HepG2 (cell line): ENCODE data around the gene PPP1R12C. TPM values are rescaled to one million over a fixed set of nuclear protein-coding genes. Genes with fewer than 3 reads are reported as not detected.

Experiments
- E2F2 ChIP-seq: sonication (generic); formaldehyde crosslinking; IDR thresholded peaks from 2 replicates; pipeline ENCODE4 v1.4.0; 2020; ENCODE audit warnings: missing genetic modification reagents, borderline replicate concordance
- FUBP1 ChIP-seq: sonication (generic); formaldehyde crosslinking; IDR thresholded peaks from 2 replicates; pipeline ENCODE4 v1.5.1; 2020; ENCODE audit warnings: missing genetic modification reagents, mild to moderate bottlenecking, borderline replicate concordance
- HNF1A ChIP-seq, 2 experiments: sonication (generic) in 1 of 2; formaldehyde crosslinking in 1 of 2; IDR thresholded peaks; 2 replicates each; pipeline versions ENCODE4 v1.4.0 to v1.6.1; 2016 to 2020; ENCODE audit warnings: borderline replicate concordance in 1 of 2, low read depth in 1 of 2, mild to moderate bottlenecking in 1 of 2, missing genetic modification reagents in 1 of 2
- MEIS2 ChIP-seq: sonication (generic); formaldehyde crosslinking; IDR thresholded peaks from 2 replicates; pipeline ENCODE4 v1.9.0; 2021; ENCODE audit warnings: mild to moderate bottlenecking, missing genetic modification reagents
- MXD1 ChIP-seq: sonication (generic); formaldehyde crosslinking; IDR thresholded peaks from 2 replicates; pipeline ENCODE4 v1.4.0; 2020; ENCODE audit warnings: mild to moderate bottlenecking, missing genetic modification reagents
- NFKB2 ChIP-seq: sonication (generic); formaldehyde crosslinking; IDR thresholded peaks from 2 replicates; pipeline ENCODE4 v1.4.0; 2020; ENCODE audit warnings: missing genetic modification reagents, borderline replicate concordance
- PRDM4 ChIP-seq: sonication (generic); formaldehyde crosslinking; IDR thresholded peaks from 2 replicates; pipeline ENCODE4 v1.9.0; 2021; ENCODE audit warnings: missing genetic modification reagents, borderline replicate concordance
- TAF15 ChIP-seq: fragments of 200-400 bp; formaldehyde crosslinking; IDR thresholded peaks from one replicate; pipeline ENCODE4 v1.6.1; 2018; ENCODE audit warnings: mild to moderate bottlenecking, low read depth, low read length; ENCODE audit not compliant: poor library complexity, severe bottlenecking
- YEATS2 ChIP-seq: sonication (generic); formaldehyde crosslinking; IDR thresholded peaks from 2 replicates; pipeline ENCODE4 v1.4.0; 2020; ENCODE audit warnings: missing genetic modification reagents, borderline replicate concordance
- ZGPAT ChIP-seq: IDR thresholded peaks from 2 replicates; pipeline ENCODE4 v1.6.1; 2016; ENCODE audit warnings: mild to moderate bottlenecking
- ZNF235 ChIP-seq: sonication (generic); formaldehyde crosslinking; IDR thresholded peaks from 2 replicates; pipeline ENCODE4 v1.8.1; 2023; ENCODE audit warnings: mild to moderate bottlenecking, missing genetic modification reagents, borderline replicate concordance
- ZNF629 ChIP-seq: sonication (generic); formaldehyde crosslinking; conservative IDR thresholded peaks from 2 replicates; pipeline ENCODE4 v1.5.0; 2020; ENCODE audit warnings: missing genetic modification reagents
- ZNF746 ChIP-seq: sonication (generic); formaldehyde crosslinking; IDR thresholded peaks from 2 replicates; pipeline ENCODE4 v1.8.0; 2022; ENCODE audit warnings: mild to moderate bottlenecking, missing genetic modification reagents
- ZSCAN25 ChIP-seq: sonication (generic); formaldehyde crosslinking; IDR thresholded peaks from 2 replicates; pipeline ENCODE4 v1.8.0; 2022; ENCODE audit warnings: mild to moderate bottlenecking, missing genetic modification reagents
- polyA plus RNA-seq, 8 experiments: library from polyadenylated mRNA; depleted of rRNA in 3 of 8; stranded (reverse) in 7 of 8; unstranded in 1 of 8; fragments of >200 nt; fragmentation: Illumina TruSeq in 4 of 8; extraction: Trizol in 4 of 8; gene quantifications; 2 replicates each; pipeline versions ENCODE4 v1.2.1 to v1.2.3, GENCODE V29; 2011 to 2016; ENCODE audit warnings: low read depth in 4 of 8, missing spikeins in 1 of 8, mixed read lengths in 1 of 8; ENCODE audit not compliant: insufficient read depth in 1 of 8
- total RNA-seq, 5 experiments: library from RNA; depleted of rRNA; stranded (reverse); fragments of >200 nt; fragmentation: Illumina TruSeq; extraction: Trizol; gene quantifications; 2 replicates each; pipeline ENCODE4 v1.2.3, GENCODE V29; 2016; ENCODE audit warnings: low read depth in 1 of 5

Gene PPP1R12C
- total and polyA plus RNA-seq, 2 of the 13 experiments (the other 11 are each of a cell fraction or from before 2014, with no cell fraction given) = 29.7 to 30.3 TPM

- no peak for TF ChIP-seq ZNF629 (CRISPR knock-in tag)
- no peak for TF ChIP-seq TAF15
- peak; percentile 51; the same call in 1 of the 2 replicates for TF ChIP-seq ZGPAT (CRISPR knock-in tag)
- TF ChIP-seq FUBP1 (CRISPR knock-in tag) = no peak
- no peak for TF ChIP-seq ZNF746 (CRISPR knock-in tag)
- TF ChIP-seq MXD1 (CRISPR knock-in tag) = no peak
- TF ChIP-seq HNF1A (IDR thresholded peaks at IDR 0.05; ENCODE audit: low read depth) = no peak
- TF ChIP-seq HNF1A (CRISPR knock-in tag; IDR thresholded peaks at IDR 0.05; ENCODE audit: borderline replicate concordance) = no peak
- no peak for TF ChIP-seq PRDM4
- no peak for TF ChIP-seq ZSCAN25
- TF ChIP-seq NFKB2 (CRISPR knock-in tag) = no peak
- no peak for TF ChIP-seq ZNF235 (CRISPR knock-in tag)
- TF ChIP-seq YEATS2 (CRISPR knock-in tag) = 0 out of 2 replicates have a peak, but pooled peaks have one; percentile 17
- TF ChIP-seq E2F2 = no peak
- no peak for TF ChIP-seq MEIS2 (CRISPR knock-in tag)
Measured at GRCh38 chr19:55062735-55063491, 54.5 kb downstream of the PPP1R12C start, which contains the start of gene RDH13 (continued).
